HuH-7.5 (cell line): ENCODE measurements around the gene SDHAF3.

ENCODE experiments used
- DNase-seq: peaks from one replicate; pipeline ENCODE4 v3.0.0; 2011; ENCODE audit warnings: low spot score

The SDHAF3 gene

DNA sequence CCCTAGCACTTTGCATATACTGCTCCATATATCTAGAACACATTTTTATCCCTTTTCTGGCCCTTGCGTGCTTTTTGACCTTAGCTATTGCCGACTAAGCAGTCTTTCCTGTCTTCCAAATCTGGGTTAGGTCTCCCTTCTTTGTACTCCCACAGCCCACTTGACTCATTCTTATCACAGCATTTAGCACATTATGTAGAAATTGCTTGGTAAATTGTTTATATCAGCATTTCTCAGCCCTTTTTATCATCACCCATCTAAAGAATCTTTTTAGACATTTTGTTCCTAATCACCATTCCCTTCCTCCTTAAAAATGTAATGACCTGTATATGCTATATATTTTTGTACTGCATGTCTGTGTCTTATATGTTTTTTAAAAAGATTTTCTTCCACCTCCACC is 101.7 kb downstream of the SDHAF3 start:
- DNase-seq = no peak

DNA sequence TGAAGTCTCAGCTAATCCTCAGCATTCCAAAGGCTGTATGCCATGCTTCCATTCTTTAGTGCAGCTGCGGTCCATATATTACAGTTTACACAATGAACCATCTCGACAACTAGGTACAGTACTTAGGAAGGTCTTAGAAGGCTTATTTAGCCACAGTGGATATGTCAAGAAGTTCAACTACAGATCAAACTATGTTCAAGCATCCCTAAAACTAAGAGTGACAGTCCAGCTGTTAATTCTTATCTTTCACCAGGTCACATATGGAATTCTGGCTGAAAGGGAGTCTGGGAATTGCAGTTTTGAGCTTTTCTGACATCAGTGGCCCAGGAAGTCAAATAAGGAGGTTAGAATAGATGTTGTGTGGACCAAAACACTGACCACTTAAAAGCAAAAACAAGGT is 106.8 kb downstream of the SDHAF3 start:
- no peak for DNase-seq

DNA sequence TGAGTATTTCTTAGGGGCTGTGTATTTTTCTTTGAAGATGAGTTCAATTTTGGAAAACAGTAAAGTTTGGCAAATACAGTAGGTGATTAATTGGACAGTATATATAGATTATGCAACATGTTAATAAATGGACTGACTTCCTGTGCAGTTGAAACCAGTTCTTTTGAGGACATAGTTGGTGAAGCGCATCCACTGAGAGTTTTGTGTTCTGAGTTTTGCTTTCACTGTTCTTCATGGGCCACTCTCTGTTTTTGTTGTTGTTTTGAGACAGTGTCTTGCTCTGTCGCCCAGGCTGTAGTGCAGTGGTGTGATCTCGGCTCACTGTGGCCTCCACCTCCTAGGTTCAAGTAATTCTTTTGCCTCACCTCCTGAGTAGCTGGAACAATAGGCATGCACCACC is 109.0 kb downstream of the SDHAF3 start:
- no peak for DNase-seq
